Lower lobe of right lung (tissue), 2 donors: Measurements from ENCODE around the gene EYA2. TPM values are rescaled to one million over a fixed set of nuclear protein-coding genes. Genes with fewer than 3 reads are reported as not detected.
A peak's percentile ranks its signal among the peaks of the same experiment; 100 is the strongest.

Experiments used
- ATAC-seq, 2 donors: fragments of 200-7000 bp; cut with Tn5 transposase; one replicate each; pipeline ENCODE4 v1.9.1; 2020 to 2022; ENCODE audit warnings: mild to moderate bottlenecking in 2 of 2, moderate library complexity in 2 of 2
- DNase-seq: peaks from one replicate; pipeline ENCODE4 v3.0.0-alpha.2; 2020
- H3K27ac ChIP-seq: fragments of 200-600 bp; one replicate; pipeline ENCODE4 v1.8.0; 2022
- H3K27me3 ChIP-seq: fragments of 200-600 bp; one replicate; pipeline ENCODE4 v1.8.0; 2022; ENCODE audit warnings: low read depth
- H3K36me3 ChIP-seq: fragments of 200-600 bp; one replicate; pipeline ENCODE4 v1.8.0; 2022; ENCODE audit warnings: mild to moderate bottlenecking
- H3K4me1 ChIP-seq: fragments of 200-600 bp; one replicate; pipeline ENCODE4 v1.8.0; 2022
- H3K4me3 ChIP-seq: fragments of 200-600 bp; one replicate; pipeline ENCODE4 v1.8.0; 2022; ENCODE audit warnings: mild to moderate bottlenecking
- H3K9me3 ChIP-seq: fragments of 200-600 bp; one replicate; pipeline ENCODE4 v1.8.0; 2022
- intact Hi-C: fragments of 100-400 bp; cut with DNase I; formaldehyde crosslinking; loops from one replicate; pipeline ENCODE4 v1.11.0; 2022
- total RNA-seq: library from RNA; stranded (reverse); fragmentation: NEBNext Ultra II Directional; extraction: Animal tissue kit (Norgen Biotek cat#: 25700); gene quantifications from one replicate; pipeline ENCODE4 v1.2.1, GENCODE V29; 2021
- TF ChIP-seq, protein P1 (sequence below): fragments of 200-600 bp; IDR thresholded peaks from one replicate; pipeline ENCODE4 v1.8.0; 2022; ENCODE audit warnings: antibody characterized with exemption, mild to moderate bottlenecking
- donor health status: DM: no; HTN: yes; CAD: no; lungs with severe emphysema.

EYA2 gene
- total RNA-seq, 1 donor from 2014 or later: 3.5 TPM

DNA sequence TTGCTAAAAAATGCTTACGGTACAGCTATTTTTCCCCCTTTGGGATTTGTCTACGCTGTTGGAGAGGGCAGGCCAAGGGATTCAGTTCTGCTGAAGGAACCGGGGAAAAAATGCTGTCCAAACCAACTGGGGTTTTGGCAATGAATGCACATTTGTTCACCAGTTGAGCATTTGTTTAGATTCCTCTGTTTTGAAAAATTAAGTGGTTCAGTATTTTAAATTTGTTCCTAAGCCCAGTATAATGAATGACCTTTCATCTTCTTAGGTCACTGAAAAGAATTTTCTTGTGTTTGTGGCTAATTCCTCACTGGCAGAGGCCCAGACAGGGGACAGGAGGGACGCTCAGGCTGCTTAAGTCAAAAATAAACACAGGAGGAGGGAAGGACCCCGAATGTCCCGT is 10.8 kb upstream of the EYA2 start:
- no peaks in the 10 kb centered on the region for H3K4me1 ChIP-seq
- H3K27ac ChIP-seq: no peak overlapping the region
- TF ChIP-seq, protein P1, sequence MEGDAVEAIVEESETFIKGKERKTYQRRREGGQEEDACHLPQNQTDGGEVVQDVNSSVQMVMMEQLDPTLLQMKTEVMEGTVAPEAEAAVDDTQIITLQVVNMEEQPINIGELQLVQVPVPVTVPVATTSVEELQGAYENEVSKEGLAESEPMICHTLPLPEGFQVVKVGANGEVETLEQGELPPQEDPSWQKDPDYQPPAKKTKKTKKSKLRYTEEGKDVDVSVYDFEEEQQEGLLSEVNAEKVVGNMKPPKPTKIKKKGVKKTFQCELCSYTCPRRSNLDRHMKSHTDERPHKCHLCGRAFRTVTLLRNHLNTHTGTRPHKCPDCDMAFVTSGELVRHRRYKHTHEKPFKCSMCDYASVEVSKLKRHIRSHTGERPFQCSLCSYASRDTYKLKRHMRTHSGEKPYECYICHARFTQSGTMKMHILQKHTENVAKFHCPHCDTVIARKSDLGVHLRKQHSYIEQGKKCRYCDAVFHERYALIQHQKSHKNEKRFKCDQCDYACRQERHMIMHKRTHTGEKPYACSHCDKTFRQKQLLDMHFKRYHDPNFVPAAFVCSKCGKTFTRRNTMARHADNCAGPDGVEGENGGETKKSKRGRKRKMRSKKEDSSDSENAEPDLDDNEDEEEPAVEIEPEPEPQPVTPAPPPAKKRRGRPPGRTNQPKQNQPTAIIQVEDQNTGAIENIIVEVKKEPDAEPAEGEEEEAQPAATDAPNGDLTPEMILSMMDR: no peak
- H3K27me3 ChIP-seq: no peaks in the 10 kb centered on the region
- intact Hi-C loops: no loop called here
- H3K4me3 ChIP-seq: no peak overlapping the region
- H3K36me3 ChIP-seq: no peaks in the 10 kb centered on the region
- DNase-seq (no peak), ATAC-seq (no peak)
- H3K9me3 ChIP-seq: no peaks in the 10 kb centered on the region

DNA sequence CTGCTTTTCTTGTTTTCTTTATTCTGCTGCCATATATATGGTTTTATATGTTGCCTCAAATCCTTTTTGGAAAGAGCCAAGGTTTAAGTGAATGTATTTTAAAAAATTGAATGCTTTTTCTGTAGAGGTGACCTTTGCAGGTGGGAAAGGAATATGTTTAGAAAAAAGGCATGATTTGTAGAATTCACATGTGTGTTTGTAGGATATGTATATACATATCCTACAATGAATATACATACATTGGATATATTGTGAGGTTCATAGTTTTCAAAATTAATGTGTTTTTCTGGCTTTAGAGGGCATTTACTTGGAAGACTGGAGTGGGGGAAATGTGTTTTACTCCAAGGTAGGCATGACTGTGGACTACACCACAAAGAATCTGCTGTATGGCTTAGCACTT is 4.0 kb upstream of the EYA2 start:
- Histone ChIP-seq H3K27me3 (peaks cover 30% of the 10 kb centered on the region), H3K36me3 (no peaks in the 10 kb centered on the region), H3K27ac (no peak overlapping the region), H3K4me3 (no peak overlapping the region), H3K4me1 (no peaks in the 10 kb centered on the region), H3K9me3 (peaks cover 3% of the 10 kb centered on the region)
- intact Hi-C loops: no loop called here
- TF ChIP-seq, protein P1: no peak
- DNase-seq (no peak), ATAC-seq (no peak)

DNA sequence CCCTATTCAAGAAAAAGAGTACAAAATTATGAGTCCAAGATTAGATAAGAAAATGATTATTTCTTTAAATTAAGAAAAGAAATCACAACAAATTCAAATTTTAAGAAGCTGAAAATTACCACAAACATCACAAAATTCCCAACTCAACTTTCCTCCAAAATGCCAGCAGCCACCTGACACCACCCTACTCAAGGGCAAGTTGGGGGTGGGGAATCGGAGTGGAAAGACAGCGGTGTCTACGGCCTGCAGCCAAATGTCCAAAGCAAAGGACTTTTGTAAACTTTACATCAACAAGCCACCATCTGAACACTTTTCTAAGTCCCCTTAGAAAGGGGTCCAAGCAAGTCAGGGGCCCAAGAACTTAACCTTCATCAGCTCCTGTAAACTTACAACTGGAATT is 1.6 kb upstream of the EYA2 start:
- ATAC-seq: no peak
- Histone ChIP-seq H3K9me3 (peaks cover 3% of the 10 kb centered on the region), H3K4me1 (no peaks in the 10 kb centered on the region), H3K36me3 (no peaks in the 10 kb centered on the region), H3K27me3 (peaks cover 53% of the 10 kb centered on the region), H3K27ac (no peak overlapping the region), H3K4me3 (no peak overlapping the region)
- TF ChIP-seq, protein P1: no peak
- DNase-seq: no peak
- intact Hi-C loops: no loop called here

DNA sequence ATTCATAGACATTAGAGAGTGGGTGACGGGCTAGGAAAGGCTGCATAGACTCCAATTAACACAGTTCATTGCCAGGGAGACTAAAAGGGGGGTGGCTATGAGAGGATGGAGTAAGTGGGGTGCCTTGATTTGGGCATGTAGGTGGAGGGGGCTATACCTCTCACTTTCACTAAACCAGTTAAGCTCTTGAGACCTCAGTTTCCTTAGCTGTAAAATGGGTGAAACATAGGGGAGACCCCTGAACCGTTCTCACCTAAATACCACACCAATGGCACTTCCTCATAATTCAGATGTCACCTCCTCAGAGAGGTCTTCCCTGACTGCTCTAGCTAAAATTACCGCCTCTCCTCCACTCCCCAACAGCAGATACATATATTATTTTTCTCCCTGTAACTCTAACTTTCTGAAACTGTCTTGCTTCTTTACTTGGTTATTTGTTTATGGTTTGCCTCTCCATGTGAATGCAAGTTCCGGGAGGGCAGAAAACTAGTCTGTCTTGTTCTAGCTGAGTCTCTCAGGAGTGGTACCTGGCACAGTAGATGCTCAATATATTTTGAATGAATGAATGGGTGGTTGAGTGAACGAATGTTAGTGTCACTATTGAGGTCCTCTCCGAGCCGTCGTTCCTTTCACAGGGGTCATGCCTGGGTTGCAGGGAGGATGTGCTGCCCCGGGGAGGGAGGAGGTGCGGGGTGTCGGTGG is 615 bp upstream of the EYA2 start:
- ATAC-seq (no peak), DNase-seq (no peak)
- H3K36me3 ChIP-seq: no peaks in the 10 kb centered on the region
- peaks cover 53% of the 10 kb centered on the region for H3K27me3 ChIP-seq
- intact Hi-C loops: no loop called here
- H3K4me1 ChIP-seq: no peaks in the 10 kb centered on the region
- TF ChIP-seq, protein P1: no peak
- H3K9me3 ChIP-seq: peaks cover 3% of the 10 kb centered on the region
- H3K4me3 ChIP-seq: no peak overlapping the region
- no peak overlapping the region for H3K27ac ChIP-seq

DNA sequence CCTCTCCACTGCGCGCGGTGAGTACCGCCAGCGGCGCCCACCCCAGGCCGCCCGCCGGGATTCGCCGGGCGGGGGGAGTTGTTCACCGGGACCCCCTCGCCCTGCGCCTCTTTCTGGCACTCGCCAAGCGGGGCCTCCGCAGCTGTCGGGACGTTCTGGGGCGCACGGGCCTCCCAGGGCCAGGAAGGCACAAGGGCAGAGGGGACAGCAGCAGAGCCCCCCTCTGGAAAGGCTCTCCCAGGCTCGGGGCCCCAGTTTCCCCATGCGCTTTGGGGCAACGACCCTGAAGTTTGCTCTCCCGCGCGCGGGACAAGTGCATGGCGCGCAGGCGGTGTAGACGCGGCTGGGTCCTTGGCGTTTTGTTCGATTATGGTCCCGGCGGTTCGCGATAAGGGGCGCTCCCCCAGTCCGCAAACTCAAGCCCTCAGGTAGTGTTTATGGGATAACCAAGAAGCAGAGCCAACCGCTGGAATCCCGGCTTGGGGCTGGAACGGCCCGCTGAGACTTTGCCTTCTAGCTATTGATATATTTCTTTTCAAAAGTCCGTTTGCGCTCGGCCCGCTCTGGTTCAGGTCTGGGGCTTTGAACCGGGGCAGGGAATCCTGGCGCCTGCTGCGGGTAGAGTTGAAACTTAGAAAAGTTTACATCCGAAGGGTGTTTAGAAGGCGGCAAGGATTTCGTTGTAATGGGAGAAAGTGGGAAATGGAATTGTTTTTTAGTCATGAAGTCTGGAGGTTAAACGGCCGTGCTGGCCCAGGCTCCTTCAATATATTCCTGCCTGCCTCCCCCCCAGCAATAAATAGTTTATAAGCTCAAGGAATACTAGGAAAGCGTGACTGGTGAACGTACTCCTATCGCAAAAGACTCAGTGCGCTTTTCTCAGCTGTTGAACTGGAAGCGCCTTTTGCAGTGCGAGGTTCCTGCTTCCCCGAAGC is 595 bp downstream of the EYA2 start:
- DNase-seq: no peak
- intact Hi-C loops: no loop called here
- no peaks in the 10 kb centered on the region for H3K4me1 ChIP-seq
- H3K9me3 ChIP-seq: peaks cover 3% of the 10 kb centered on the region
- no peak overlapping the region for H3K27ac ChIP-seq
- no peak for ATAC-seq
- TF ChIP-seq, protein P1: no peak
- peaks cover 53% of the 10 kb centered on the region for H3K27me3 ChIP-seq
- H3K4me3 ChIP-seq: peak overlapping the region; percentile 44
- H3K36me3 ChIP-seq: no peaks in the 10 kb centered on the region
